GM12874 (cell line): ENCODE measurements around the gene MYG1.

Source experiments
- TF ChIP-seq, protein P1 (sequence below): IDR thresholded peaks from 2 replicates; pipeline ENCODE4 v1.5.1; 2011; ENCODE audit warnings: low read depth, mild to moderate bottlenecking, control low read depth, low read length, moderate library complexity; ENCODE audit not compliant: insufficient read depth

Gene MYG1

DNA sequence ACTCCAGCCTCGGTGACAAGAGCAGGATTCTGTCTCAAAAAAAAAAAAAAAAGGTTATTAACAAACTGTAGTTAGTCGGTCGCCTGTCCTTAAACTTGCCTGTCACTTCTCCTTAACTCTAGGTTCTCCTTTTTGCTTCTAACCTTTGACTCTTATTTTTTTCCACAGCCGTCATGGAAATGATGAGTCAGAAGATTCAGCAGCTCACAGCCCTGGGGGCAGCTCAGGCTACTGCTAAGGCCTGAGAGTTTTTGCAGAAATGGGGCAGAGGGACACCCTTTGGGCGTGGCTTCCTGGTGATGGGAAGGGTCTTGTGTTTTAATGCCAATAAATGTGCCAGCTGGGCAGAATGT is 418 bp upstream of the MYG1 start:
- TF ChIP-seq, protein P1, sequence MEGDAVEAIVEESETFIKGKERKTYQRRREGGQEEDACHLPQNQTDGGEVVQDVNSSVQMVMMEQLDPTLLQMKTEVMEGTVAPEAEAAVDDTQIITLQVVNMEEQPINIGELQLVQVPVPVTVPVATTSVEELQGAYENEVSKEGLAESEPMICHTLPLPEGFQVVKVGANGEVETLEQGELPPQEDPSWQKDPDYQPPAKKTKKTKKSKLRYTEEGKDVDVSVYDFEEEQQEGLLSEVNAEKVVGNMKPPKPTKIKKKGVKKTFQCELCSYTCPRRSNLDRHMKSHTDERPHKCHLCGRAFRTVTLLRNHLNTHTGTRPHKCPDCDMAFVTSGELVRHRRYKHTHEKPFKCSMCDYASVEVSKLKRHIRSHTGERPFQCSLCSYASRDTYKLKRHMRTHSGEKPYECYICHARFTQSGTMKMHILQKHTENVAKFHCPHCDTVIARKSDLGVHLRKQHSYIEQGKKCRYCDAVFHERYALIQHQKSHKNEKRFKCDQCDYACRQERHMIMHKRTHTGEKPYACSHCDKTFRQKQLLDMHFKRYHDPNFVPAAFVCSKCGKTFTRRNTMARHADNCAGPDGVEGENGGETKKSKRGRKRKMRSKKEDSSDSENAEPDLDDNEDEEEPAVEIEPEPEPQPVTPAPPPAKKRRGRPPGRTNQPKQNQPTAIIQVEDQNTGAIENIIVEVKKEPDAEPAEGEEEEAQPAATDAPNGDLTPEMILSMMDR, result no peak

DNA sequence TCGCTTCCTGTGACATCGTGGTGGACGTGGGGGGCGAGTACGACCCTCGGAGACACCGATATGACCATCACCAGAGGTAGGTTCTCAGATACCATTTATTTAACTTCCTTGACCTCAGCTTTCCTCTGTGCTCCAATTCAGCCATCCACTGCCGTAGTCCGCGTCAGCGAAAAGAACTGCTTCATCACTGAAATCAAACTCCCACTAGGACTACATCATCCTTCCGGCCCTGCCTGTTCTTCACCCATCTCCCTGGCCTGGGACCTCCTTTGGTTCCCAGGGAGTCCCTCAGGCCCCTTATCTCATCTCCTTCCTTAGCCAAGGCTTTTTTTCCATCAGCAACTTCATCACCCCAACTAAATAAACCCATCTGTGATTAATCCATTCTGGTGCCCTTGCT is 692 bp downstream of the MYG1 start:
- TF ChIP-seq, protein P1, result no peak

DNA sequence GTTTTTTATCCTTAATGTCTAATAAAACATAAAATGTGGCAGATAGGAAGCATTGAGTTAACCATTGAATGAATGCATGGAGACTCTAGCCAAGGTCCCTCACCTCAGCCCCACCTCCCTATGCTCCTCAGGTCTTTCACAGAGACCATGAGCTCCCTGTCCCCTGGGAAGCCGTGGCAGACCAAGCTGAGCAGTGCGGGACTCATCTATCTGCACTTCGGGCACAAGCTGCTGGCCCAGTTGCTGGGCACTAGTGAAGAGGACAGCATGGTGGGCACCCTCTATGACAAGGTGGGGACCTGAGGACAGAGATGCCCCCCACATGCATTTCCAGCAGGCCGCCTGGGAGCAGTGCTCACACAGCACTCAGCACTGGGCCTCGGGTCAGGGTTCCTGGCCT is 3.4 kb downstream of the MYG1 start:
- TF ChIP-seq, protein P1, result no peak

DNA sequence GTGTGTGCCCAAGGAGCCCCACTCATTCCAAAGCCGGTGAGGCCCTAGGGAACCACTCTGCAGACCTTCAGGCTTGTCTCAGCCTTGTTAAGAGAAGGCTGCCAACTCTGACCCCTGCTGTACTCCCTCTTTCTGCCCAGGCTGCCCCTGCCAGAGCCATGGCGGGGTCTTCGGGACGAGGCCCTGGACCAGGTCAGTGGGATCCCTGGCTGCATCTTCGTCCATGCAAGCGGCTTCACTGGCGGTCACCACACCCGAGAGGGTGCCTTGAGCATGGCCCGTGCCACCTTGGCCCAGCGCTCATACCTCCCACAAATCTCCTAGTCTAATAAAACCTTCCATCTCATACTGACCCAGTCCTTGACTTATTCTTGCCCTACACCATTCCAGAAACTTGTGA is 7.3 kb downstream of the MYG1 start:
- TF ChIP-seq, protein P1, result no peak

DNA sequence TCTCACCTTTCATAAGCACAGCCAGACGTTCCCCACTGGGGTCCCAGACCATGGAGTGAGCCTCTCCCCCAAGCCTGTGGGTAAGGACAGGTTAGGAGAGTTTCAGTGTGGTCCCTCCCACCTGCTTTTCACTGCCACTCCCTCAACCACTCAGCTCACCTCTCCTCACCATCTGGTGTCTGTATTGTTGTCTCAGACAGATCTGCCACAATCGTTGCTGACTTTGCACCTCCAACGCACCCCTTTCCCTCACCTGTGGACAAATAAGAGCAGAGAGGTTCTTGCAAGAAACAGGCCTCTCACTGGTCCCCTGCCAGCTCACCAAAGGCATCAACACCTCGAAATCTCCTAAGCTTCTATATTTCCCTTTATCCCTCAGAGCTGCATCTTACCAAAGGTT is 8.8 kb downstream of the MYG1 start:
- TF ChIP-seq, protein P1, result no peak

DNA sequence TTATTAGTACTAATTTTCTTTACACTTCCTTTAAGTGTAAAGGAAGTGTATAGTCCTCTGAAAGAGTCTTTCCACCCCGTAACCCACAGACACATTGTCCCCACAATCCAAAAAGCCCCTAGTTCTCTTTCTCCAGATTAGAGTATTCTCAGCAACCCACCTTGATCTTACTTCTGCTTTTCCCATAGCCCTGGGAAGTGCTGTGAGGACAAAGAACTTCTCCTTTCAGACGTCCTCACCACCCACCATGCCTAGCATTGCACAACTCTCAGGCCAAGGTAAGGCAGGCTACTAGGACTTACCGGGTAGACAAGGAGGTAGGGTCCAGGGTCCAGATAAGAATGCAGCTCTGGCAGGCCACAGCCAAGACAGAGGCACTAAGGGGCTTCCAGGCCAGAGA is 14.5 kb downstream of the MYG1 start:
- TF ChIP-seq, protein P1, result no peak

DNA sequence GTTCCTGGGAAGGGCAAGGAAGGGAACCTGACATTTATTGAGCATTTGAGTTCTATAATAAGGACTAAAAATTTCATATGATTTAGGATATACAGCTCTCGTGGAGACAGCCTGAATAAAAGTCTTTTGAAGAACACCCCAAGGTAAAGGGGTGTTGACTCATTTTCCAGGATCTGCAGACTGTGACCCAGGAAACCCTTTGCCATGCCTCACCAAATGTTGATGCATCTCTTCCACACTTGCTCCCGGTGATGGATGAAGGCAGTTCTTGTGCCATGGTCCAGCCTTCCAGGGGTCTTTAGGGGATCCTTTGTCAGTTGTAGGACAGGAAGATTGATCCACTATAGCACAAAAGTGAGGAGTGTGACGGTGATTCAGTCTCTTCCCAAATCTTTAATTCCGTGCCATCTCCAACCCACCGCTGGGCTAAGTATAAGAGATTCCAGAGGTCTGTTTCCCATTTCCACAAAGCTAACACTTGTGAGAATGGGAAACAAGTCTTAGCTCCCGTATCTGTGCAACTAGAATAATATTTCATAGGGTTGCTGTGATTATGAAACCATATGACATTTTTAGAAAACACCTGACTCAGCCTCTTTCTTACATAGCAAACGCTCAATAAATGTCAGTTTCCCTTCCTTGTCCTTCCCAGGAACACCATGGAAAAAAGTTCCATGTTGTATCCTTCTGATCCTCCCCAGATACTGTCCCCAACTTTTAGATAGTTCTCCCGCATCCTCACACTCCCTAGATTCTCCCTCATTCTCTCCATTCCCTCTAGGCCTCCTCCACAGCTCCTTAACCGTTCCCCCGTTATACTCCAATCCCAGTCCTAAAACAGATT is 21.1 kb downstream of the MYG1 start:
- TF ChIP-seq, protein P1, result no peak
